Endothelial cell of umbilical vein (primary cell): ENCODE measurements around the gene ZSCAN1.

Experiments used
- EZH2 ChIP-seq: IDR thresholded peaks from 2 replicates; pipeline ENCODE4 v1.6.1; 2012; ENCODE audit warnings: borderline replicate concordance, low read depth, mild to moderate bottlenecking, moderate library complexity, low read length, inconsistent platforms; ENCODE audit not compliant: severe bottlenecking
- FOS ChIP-seq: IDR thresholded peaks from 2 replicates; pipeline ENCODE4 v1.6.1; 2011; ENCODE audit warnings: mild to moderate bottlenecking, low read length, moderate library complexity, borderline replicate concordance; ENCODE audit not compliant: insufficient read depth
- GATA2 ChIP-seq: IDR thresholded peaks from 2 replicates; pipeline ENCODE4 v1.7.0; 2011; ENCODE audit warnings: low read depth, mild to moderate bottlenecking, moderate library complexity, mixed read lengths, low read length; ENCODE audit not compliant: insufficient read length, insufficient read depth
- MYC ChIP-seq: IDR thresholded peaks from one replicate; pipeline ENCODE4 v1.6.1; 2011; ENCODE audit warnings: mild to moderate bottlenecking, low read depth, low read length
- POLR2A ChIP-seq: IDR thresholded peaks from 2 replicates; pipeline ENCODE4 v1.6.1; 2012; ENCODE audit warnings: low read depth, mild to moderate bottlenecking, control low read depth, low read length
- POLR2AphosphoS5 ChIP-seq: IDR thresholded peaks from 2 replicates; pipeline ENCODE4 v1.6.1; 2012; ENCODE audit warnings: low read depth, mild to moderate bottlenecking, control low read depth, low read length, moderate library complexity; ENCODE audit not compliant: insufficient read depth
- TF ChIP-seq, protein P1 (sequence below), 2 donors: IDR thresholded peaks; 1 replicate in 1 of 2; 2 replicates in 1 of 2; pipeline ENCODE4 v1.5.1; 2011; ENCODE audit warnings: low read length in 2 of 2, mild to moderate bottlenecking in 2 of 2, moderate library complexity in 2 of 2, control low read depth in 1 of 2, inconsistent platforms in 1 of 2, low read depth in 1 of 2; ENCODE audit not compliant: insufficient read depth in 1 of 2; ENCODE audit errors: extremely low read depth in 1 of 2

DNA sequence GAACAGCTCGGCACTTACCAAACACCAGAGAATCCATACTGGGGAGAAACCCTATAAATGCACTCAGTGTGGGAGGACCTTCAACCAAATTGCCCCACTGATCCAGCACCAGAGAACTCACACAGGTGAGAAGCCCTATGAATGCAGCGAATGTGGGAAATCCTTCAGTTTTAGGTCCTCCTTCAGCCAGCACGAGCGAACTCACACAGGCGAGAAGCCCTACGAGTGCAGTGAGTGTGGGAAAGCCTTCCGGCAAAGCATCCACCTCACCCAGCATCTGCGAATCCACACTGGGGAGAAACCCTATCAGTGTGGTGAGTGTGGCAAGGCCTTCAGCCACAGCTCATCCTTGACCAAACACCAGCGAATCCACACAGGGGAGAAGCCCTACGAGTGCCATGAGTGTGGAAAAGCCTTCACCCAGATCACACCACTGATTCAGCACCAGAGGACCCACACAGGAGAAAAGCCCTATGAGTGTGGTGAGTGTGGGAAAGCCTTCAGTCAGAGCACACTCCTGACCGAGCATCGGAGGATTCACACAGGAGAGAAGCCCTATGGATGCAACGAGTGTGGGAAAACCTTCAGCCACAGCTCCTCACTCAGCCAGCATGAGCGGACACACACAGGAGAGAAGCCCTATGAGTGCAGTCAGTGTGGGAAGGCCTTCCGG, 33.6 kb downstream of the ZSCAN1 start:
- TF ChIP-seq POLR2A (no peak), GATA2 (no peak), EZH2 (no peak), MYC (no peak), POLR2AphosphoS5 (no peak), FOS (no peak)
- TF ChIP-seq, protein P1, sequence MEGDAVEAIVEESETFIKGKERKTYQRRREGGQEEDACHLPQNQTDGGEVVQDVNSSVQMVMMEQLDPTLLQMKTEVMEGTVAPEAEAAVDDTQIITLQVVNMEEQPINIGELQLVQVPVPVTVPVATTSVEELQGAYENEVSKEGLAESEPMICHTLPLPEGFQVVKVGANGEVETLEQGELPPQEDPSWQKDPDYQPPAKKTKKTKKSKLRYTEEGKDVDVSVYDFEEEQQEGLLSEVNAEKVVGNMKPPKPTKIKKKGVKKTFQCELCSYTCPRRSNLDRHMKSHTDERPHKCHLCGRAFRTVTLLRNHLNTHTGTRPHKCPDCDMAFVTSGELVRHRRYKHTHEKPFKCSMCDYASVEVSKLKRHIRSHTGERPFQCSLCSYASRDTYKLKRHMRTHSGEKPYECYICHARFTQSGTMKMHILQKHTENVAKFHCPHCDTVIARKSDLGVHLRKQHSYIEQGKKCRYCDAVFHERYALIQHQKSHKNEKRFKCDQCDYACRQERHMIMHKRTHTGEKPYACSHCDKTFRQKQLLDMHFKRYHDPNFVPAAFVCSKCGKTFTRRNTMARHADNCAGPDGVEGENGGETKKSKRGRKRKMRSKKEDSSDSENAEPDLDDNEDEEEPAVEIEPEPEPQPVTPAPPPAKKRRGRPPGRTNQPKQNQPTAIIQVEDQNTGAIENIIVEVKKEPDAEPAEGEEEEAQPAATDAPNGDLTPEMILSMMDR (IDR thresholded peaks at IDR 0.05; ENCODE audit: extremely low read depth in 1 of 2, insufficient read depth in 1 of 2, low read depth in 1 of 2, low read length in 2 of 2), result no peak
